Lower leg skin (tissue), 4 donors: ENCODE results near the gene CSTB. TPM values are rescaled to one million over a fixed set of nuclear protein-coding genes. Genes with fewer than 3 reads are reported as not detected.

ENCODE experiments used
- DNase-seq, 2 donors: peaks; one replicate each; pipeline ENCODE4 v3.0.0-alpha.2; 2019; ENCODE audit warnings: low spot score in 2 of 2
- H3K4me3 ChIP-seq: fragments of 200-600 bp; sonication (generic); 2 replicates; pipeline ENCODE4 v1.5.1; 2017; ENCODE audit warnings: mild to moderate bottlenecking, low read depth; ENCODE audit not compliant: poor library complexity, severe bottlenecking
- POLR2A ChIP-seq, 2 donors: fragments of 450-650 bp; IDR thresholded peaks; one replicate each; pipeline ENCODE4 v1.6.1; 2016 to 2017; ENCODE audit warnings: antibody characterized with exemption in 2 of 2, mild to moderate bottlenecking in 1 of 2, moderate library complexity in 1 of 2
- WGBS, 2 donors: methylation state at CpG; one replicate each; pipeline ENCODE4 v1.1.5; 2018; 5-methylcytosine and 5-hydroxymethylcytosine counted together
- intact Hi-C: fragments of 100-400 bp; cut with DNase I; formaldehyde crosslinking; loops from one replicate; pipeline ENCODE4 v1.15.0; 2023; ENCODE audit warnings: low total_unique reads
- total RNA-seq, 4 donors: library from RNA; depleted of rRNA; stranded (reverse); fragments of >200 nt; gene quantifications; one replicate each; pipeline ENCODE4 v1.1.0, GENCODE V29; 2016
- TF ChIP-seq, protein P1 (sequence below), 3 donors: fragments of 450-650 bp; IDR thresholded peaks; one replicate each; pipeline ENCODE4 v1.5.1; 2016; ENCODE audit warnings: antibody characterized with exemption in 3 of 3, mild to moderate bottlenecking in 3 of 3, moderate library complexity in 2 of 3

CSTB gene
- total RNA-seq, 4 donors from 2014 or later = 11.0 to 29.3 (median 21.8) TPM

DNA sequence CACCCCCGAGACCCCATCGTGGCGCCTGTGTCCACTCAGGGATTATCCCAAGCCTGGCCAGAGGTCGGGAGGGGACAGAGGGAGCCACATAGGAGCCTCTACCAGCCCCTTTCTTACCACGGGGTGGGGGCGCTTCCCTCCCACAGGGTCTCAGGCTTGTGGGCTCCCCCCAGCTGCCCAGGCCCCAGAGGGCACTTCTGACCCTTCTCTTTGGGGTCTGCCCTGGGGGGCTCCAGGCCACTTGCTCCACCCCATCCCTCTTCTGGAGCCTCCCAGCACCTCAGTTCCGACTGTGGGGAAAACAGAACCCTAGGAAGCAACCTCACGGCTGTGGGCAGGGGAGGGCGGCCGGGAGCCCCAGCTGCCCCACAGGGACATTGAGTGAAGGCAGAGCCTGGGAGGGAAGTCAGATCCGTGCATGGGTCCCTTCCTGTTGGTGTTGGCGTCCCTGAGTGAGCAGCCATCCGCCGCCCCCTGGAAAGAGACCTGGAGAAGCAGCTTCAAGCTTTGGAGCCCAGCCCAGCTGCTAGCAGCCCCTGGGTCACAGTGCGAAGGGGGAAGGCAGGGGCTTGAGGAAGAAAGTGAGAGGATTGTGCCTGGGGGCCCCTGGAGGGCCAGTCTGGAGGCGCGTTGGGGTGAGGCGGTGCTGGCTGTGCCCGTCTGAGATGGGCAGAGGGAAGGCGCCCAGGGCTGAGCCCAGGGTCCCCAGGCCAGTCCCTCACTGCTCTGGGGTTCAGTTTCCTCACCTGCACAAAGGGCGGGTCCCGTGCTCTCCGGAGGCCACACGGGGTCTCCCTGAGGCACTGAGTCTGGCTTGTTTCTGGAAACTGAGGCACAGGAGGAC, 35.4 kb upstream of the CSTB start:
- intact Hi-C loops = no loop called here
- H3K4me3 ChIP-seq = peak overlapping the region; percentile 17
- TF ChIP-seq POLR2A (IDR thresholded peaks at IDR 0.05) = no peak
- TF ChIP-seq, protein P1, sequence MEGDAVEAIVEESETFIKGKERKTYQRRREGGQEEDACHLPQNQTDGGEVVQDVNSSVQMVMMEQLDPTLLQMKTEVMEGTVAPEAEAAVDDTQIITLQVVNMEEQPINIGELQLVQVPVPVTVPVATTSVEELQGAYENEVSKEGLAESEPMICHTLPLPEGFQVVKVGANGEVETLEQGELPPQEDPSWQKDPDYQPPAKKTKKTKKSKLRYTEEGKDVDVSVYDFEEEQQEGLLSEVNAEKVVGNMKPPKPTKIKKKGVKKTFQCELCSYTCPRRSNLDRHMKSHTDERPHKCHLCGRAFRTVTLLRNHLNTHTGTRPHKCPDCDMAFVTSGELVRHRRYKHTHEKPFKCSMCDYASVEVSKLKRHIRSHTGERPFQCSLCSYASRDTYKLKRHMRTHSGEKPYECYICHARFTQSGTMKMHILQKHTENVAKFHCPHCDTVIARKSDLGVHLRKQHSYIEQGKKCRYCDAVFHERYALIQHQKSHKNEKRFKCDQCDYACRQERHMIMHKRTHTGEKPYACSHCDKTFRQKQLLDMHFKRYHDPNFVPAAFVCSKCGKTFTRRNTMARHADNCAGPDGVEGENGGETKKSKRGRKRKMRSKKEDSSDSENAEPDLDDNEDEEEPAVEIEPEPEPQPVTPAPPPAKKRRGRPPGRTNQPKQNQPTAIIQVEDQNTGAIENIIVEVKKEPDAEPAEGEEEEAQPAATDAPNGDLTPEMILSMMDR (IDR thresholded peaks at IDR 0.05) = no peak
- 40 to 46% methylated on average over 21 to 23 of the region's 24 CpGs for WGBS, 2 donors
- no peak for DNase-seq

DNA sequence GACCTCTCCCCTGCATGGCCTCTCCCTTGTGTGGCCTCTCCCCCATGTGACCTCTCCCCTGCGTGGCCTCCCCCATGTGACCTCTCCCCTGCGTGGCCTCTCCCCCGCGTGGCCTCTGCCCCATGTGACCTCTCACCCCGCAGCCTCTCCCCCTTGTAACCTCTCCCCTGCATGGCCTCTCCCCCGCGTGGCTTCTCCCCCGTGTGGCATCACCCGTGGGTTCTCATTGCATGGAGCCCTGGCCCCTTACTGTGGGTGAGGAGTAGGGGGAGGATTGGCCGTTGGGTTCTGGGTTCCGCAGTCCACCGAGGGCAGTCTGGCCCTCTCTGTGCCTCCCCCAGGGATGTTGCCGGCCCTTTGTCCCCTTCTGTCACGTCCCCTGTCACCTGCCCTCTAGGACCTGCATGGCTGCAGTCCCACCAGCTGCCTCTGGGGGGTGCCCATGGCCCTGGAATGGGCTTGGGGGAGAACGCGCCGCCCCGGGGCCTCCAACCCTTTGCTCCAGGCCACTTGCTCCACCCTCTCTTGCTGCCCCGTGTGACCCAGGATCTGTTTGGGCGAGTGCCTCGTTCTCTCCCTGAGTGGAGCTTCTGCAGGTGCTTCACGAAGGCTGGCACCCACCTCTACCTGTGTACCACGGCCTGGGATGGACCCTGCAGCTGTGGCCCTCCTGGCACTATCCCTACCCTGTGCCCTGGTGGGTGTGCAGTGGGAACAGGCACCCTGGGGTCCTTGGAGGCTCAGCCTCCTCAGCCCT, 34.6 kb upstream of the CSTB start:
- no peak overlapping the region for H3K4me3 ChIP-seq
- intact Hi-C loops = no loop called here
- 11 to 12% methylated on average over 22 to 23 of the region's 23 CpGs for WGBS, 2 donors
- peak; percentile 83 to 97 for DNase-seq
- TF ChIP-seq, protein P1 (IDR thresholded peaks at IDR 0.05) = peak in 1 of 3 donors; percentile 60
- no peak for TF ChIP-seq POLR2A (IDR thresholded peaks at IDR 0.05)

DNA sequence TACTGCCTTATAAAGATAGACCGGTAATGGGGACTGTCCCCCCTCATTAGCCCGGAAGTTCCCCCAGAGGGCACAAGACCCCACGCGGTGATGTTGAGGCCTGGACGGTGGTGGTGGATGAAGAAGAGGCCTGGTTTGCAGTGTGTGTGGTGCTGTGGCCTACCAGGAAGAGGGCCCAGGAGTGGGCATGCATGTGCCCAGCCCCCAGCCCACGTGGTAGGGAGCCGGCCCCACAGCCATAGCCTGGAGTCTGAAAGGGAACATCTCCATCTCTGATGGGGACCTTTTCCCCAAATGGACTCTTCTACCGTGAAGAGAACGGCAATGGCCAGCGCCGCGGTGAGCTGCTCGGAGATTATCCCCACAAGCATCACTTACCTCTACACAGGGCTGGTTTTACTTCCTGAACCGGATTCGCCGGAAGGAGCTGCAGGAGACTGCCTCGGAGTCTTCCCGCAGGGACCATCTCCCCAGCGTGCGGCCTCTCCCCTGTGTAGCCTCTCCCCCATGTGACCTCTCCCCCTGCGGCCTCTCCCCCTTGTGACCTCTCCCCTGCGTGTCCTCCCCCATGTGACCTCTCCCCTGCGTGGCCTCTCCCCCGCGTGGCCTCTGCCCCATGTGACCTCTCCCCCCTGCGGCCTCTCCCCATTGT, 33.9 kb upstream of the CSTB start:
- no peak for DNase-seq
- intact Hi-C loops = no loop called here
- H3K4me3 ChIP-seq = no peak overlapping the region
- no peak for TF ChIP-seq POLR2A (IDR thresholded peaks at IDR 0.05)
- TF ChIP-seq, protein P1 (IDR thresholded peaks at IDR 0.05) = no peak
- WGBS, 2 donors = 44 to 50% methylated on average over 26 of the region's 26 CpGs

DNA sequence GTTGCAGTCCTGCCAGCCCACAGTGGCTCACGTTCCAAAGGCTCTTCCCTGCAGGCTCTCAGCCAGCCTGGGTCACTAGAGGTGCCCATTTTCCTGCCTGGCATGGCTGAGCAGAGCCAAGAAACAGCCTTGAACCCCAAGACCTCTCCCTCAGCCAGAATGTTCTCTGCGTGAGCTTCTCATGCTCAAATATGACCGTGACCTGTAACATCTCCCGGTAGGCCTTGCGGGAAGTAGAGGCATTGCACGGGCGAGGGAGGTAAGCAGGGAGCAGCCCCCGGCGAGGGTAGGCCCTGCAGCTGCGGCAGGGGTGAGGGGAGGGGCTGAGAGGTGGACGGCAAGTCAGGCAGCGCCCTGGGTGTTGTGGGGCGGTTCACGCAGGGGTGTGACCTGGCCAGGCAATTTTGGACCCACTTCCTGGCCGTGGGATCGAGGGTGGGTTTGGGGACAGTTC, 33.3 kb upstream of the CSTB start:
- WGBS, 2 donors = 62 to 70% methylated on average over 15 to 16 of the region's 16 CpGs
- intact Hi-C loops = no loop called here
- H3K4me3 ChIP-seq = no peak overlapping the region
- TF ChIP-seq, protein P1 (IDR thresholded peaks at IDR 0.05) = no peak
- TF ChIP-seq POLR2A (IDR thresholded peaks at IDR 0.05) = no peak
- DNase-seq = no peak

DNA sequence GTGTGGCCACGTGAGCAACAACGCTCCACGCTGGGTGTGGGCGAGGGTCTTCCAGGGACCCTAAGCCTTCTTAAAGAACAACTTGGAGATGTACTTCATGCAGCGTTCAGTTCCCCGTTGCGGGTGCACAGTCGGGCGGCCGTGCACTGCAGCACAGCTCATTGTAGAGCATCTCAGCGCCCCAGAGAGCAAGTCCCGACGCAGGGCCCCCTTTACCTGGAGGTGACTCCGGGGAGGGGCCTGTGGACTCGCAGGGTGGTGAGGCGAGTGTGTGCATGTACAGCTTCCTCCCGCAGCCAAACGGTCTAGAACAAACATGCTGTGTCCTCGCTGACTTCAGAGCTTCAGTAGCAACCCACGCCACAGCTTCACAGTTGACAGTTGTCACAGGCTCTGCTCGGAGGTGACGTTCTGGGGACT, 32.7 kb upstream of the CSTB start:
- WGBS, 2 donors = 47 to 48% methylated on average over 20 of the region's 22 CpGs
- DNase-seq = no peak
- TF ChIP-seq POLR2A (IDR thresholded peaks at IDR 0.05) = no peak

DNA sequence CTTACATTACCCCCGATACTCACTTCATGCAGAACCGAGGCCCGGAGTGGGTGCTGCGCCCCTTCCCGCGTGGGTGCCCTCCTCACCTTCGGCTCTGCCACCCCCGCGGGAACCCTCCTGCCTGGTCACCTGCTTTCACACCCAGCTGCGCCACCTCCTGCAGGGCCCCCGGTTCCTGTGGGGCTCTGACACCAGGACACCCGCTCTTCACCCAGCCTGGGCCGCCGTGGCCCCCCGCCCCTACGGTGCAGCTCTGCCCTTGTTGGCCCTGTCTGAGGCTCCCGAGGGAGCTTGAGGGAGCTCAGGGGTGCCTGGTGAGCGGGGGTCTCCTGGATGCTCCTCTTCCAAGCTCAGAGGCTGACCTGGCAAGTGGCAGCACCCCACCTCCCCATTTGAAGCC, 32.3 kb upstream of the CSTB start:
- 81 to 82% methylated on average over 16 to 18 of the region's 18 CpGs for WGBS, 2 donors
- no peak for TF ChIP-seq POLR2A (IDR thresholded peaks at IDR 0.05)
- TF ChIP-seq, protein P1 (IDR thresholded peaks at IDR 0.05) = no peak
- intact Hi-C loops = no loop called here
- DNase-seq = no peak
- H3K4me3 ChIP-seq = no peak overlapping the region

More for the DNA sequence above, 32.7 kb upstream of the CSTB start:
- intact Hi-C loops = no loop called here
- no peak overlapping the region for H3K4me3 ChIP-seq
